DMS153 (cell line): Measurements from ENCODE around the gene LAGE3.
"Not testable (repeated sequence)": the region's sequence is repeated elsewhere in the genome, so short reads cannot be mapped to it uniquely, and the experiment has no call there.

Source experiments
- DNase-seq: peaks from one replicate; lab custom pipeline; 2025; lab: John Stamatoyannopoulos, UW

The LAGE3 gene

DNA sequence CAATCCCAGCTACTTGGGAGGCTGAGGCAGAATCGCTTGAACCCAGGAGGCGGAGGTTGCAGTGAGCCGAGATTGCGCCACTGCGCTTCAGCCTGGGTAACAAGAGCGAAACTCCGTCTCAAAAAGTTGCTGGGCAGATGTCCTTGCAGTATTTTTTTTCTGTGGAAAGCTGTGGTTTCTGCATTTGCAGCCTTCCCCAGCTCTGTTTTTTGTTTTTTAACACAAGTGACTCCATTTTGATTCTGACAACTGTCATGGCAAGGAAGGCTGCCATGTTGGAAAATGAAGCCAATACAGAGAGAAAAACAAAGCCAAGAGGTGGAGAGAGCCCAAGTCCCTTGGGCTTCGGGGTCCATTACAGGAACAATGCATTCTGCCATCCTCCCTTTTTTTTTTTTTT, 23.0 kb upstream of the LAGE3 start:
- DNase-seq = no peak

DNA sequence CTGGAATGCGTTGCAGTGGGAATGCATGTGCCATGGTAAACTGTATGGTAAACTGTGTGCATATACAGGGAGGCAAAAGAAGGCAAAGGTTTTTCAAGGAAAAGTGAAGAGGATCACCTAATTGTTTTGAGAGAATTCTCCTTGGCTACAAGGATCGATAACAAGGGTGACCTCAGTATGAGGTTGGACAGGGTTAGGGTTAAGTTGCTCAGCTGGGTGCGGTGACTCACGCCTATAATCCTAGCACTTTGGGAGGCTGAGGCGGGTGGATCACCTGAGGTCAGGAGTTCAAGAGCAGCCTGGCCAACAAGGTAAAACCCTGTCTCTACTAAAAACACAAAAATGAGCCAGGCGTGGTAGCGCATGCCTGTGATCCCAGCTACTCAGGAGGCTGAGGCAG, 22.3 kb upstream of the LAGE3 start:
- not testable (repeated sequence) for DNase-seq

DNA sequence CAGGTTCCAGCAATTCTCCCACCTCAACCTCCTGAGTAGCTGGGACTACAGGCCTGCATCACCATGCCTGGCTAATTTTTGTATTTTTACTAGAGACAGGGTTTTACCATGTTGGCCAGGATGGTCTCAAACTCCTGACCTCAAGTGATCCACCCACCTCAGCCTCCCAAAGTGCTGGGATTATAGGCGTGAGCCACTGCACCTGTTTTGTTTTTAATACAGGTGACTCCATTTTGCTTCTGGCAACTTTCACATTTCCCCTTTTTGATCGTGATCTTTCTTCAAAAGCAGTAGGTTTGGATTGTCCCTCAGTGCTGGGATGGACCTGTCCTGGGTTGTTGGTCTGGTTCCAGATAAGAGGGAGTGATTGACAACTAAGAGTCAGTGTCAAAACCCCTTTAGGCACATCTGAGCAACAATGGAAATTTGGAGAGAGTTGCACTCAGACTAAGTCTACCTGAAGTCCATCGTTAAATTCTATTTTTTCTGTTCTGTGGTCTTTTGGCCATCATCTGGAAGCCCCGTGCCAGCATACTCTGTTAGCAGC, 17.6 kb upstream of the LAGE3 start:
- DNase-seq = not testable (repeated sequence)

DNA sequence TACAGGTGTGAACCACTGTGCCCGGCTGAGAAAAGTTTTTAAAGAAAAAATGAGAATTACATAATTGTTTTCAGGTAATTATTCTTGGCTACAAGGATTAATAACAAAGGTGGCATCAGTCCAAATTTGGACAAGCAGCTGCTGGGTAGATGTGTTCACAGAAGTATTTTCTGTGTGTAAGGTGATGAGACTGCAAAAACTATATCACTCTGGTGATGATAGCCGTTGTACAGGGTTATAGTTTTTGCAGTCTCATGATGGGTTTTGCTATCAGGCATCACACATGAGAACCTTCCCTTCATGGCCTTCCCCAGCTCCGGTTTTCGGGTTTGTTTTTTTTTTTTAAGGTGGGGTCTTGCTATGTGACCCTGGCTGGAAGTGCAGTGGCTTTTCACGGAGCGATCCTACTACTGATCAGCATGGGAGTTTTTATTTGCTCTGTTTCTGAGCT, 16.4 kb upstream of the LAGE3 start:
- no peak for DNase-seq

DNA sequence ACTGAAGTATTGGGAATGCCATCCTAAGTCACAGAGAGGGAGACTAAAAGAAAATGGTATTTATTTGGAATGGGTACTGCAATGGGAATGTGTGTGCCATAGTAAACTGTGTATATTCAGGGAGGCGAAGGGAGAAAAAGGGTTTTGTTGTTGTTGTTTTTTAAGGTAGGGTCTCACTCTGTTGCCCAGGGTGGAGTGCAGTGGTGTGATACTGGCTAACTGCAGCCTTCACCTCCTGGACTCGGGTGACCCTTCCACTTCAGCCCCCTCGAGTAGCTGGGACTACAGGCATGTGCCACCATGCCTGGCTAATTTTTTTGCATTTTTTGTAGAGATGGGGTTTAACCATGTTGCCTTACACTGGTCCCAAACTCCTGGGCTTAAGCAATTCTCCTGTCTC, 15.6 kb upstream of the LAGE3 start:
- DNase-seq = no peak

DNA sequence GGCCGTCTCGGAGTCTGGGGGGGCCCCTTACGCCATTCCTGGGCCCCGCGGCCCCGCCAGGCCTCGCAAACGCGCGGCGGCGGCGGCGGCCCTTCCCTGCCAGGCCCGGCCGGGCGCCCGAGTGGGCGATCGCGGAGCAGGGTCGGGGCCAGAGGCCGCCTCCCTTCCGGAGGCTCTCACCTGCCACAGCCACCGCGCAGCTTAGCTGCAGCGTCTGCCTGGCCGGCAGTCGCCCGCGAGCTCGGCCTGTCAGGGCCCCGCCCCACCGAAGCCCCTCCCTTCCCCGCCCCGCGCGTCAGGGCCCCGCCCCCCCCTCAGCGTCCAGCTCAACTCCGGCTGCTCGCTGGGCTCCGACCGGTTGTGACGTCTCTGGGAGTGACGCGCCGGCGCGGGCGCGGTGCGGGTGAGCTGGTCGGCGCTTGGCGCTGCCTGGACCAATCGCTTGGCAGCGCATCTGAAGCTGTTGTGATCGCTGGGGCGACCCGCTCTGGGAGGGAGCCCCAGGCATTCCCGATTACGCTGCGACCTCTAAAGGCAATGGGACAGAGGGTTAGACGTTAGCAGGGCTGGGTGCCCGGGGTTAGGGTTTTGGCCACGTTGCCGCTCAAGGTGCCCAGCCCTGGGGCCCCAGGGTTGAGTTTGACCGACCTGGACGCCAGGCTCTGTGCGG, 11.5 kb upstream of the LAGE3 start, which contains the start of gene SLC10A3:
TSS of gene SLC10A3 (minus strand) at position 216 of the 670 bp plus-strand sequence. CDS start 1,689 bp downstream, outside the sequence.
- peak; percentile 94 for DNase-seq

DNA sequence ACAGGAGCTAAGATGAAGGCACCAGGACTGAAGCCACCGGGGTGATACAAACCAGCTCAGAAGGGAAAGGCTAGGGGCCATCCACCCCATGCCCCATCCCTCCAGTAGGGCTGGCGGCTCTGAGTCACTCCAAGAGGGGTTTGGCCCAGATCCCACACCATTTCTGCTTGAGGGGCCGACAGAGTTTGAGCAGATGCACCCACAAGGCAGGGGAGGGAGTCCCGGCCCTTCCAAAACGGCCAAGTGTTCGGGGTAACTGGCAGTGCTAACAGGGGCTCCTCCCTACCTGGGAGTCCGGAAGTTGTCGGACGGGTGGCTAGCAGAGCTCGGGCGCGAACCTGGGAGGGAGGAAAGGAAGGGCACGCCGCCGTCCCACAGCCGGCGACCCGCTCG, 10.9 kb upstream of the LAGE3 start:
- no peak for DNase-seq

DNA sequence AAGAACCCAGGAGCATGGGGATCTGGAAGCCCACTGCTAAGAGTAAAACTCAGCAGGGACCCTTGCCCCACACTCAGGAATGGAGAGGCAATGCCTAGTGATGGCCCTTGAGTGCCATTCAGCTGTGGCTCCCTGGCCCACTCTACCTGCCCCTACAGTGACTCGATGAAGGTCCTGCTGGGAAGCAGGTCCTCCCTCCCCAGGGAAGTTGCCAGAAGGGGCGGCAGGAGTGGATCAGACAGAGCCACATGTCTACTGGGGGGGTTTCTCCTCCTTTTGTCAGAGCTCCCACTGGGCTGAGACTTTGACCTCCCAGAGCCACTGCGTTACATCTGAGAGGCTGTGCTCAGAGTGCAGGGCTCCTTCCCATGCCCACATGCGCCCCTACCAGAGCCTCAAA, 10.1 kb upstream of the LAGE3 start:
- DNase-seq = no peak

DNA sequence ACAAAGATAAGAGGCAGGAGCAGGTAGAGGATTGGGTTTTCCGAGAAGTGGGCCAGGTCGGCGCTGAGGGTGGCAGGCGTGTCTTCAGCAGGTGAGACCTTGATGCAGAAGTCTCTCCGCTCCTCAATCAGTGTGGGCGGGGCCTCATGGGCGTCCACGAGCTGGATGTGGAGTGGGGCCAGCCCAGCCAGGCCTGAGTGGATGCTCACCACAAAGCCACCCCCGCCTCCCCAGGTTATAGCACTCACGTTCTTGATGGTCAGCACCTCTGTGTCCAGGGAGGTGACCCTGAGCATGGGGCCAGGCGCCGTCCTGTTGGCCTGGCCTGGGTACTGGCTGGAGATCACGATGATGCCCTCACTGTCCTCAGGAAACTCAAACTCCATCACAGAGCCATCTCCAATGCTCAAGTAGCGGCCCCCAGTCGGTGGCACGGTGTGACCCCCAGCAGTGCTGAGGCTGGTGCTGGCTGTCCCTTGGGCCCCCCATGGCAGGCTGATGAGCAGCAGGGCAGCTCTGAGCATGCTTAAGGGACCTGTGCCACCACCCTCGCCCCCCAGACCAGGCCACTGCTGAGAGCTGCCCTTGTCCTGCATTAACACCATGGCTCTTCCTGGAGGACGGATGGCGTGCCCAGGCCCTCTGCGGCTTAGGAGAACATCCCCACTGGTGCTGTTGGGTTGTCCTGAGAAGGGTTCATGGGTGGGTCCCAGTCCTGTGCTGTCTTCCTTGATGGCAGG, 9.4 kb upstream of the LAGE3 start:
- DNase-seq = no peak

DNA sequence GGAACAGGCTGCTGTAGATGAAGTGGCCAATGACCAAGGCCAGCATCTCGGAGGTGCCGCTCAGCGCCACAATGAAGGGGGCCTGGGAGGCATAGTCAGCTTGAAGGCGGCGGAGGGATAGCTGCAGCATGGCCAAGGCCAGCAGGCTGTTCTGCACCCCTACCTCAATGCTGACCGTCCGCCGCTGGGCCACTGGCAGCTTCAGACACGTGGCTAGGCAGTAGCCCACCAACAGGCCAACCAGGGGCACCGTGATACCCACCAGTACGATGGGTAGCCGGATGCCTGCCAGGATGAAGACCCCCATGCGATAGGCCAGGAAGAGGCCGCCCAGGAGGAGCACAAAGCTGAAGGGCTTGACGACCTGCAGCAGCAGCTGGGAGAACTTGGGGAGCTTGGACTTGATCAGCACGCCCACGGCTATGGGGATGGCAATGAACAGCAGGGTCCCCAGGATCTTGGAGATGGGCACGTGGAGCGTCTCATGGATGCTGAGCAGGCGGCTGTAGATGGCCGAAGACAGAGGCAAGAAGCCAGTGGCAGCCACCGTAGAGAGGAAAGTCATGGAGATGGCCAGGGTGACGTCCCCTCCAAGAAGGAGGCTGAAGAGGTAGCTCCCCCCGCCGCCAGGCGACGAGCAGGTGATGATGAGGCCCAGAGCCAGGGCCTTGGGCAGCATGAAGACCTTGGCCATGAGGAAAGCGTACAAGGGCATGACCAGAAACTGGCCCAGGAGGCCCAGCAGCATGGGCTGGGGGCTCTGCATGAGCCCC, 8.6 kb upstream of the LAGE3 start:
- no peak for DNase-seq

DNA sequence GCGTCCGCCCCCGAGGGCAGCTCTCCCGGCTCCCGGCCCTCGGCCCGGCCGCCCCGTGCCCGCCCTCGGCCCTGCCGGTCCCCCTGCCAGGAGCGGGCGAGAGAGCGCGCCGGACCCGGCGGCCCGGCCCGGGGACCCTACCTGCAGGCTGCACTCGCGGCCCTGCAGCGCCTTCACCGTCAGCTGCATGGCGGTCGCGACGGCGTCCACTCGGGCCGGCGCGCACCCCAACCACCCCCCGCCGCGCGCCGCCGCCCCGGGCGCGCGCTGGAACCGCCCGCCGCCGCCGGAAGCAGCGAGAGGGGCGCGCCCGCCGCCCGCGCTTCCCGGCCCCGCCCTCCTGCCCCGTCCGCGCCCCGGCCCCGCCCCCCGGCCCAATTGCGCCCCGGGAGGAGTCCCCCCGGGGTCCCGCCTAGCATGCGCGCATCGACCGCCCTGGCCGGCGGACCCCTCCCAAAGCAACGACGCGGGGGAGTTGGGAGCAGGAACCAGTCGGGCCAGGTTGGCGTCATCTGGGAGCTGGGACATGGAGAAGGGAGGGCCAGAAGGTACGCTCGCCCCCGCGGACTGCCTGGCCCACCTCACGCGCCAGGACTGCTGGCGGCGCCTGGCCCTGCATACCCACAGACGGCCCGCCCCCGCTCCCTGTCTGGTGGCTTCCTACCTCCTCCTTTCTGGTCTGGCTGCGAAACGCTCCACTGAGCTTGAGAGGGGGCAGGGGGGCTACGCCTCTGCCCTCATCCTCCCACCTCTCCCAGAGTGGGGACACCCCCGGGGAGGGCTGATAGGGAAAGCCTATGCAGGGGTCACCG, 7.5 kb upstream of the LAGE3 start, which contains the start of gene UBL4A:
TSS of gene UBL4A (minus strand) at position 220 of the 812 bp plus-strand sequence. CDS start at position 189, 31 bp downstream.
- DNase-seq = no peak

DNA sequence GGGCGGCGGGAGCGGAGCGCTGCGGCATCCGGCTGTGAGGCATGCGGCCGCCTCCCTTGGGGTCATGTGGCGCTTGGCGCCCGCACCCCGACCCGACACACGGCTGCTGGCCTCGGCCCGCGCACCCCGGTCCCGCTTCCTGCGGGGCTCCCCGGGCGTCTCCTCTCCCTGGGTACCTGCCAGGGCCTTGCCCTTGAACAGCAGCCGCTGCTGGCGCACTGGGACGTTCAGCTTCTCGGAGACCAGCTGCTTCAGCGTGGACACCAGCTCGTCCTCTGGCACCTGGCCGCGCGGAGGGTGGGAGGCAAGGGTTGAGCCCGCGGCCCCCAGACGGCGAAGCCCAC, 6.9 kb upstream of the LAGE3 start:
- DNase-seq = no peak

DNA sequence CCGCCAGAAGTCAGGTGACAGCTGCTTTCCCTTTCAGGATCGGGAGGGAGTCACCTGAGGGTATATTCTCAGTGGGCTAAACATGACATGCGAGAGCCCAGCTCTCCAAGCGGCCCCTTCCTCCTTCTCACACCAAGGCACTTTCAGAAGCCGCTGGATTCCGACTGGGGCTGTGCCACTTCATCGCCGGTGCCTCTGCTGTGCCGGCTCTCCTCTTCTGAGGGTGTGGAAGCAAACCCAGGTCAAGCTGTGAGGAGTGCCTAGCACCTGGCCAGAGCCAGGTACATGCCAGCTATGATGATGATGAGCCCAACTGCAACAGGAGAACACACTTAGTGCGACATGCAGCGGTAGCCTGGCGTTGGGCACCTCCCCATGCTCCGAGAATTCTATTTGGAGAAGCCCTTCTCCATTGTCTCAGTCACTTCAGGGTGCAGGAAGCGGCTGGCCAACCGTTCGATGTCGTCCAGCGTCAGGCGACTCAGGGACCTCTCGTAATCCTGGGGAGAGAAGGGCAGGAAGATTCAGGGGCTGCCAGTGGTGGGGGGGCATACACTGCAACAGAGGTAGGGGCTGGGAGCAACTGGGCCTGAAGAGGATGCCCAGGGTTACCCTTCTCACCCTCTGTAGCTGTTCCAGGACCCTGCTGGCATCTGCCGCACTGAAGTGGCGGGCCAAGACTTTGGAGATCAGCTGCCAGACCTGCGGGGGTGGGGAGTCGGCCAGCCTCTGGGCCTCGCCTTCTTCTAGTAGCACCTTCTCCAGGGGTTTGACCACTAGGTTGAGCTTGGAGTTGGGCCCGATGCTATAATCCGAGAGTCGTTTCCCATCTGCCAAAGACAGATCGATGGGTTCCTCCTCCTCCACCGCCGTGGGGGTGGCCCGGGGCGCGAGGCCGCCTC, 6.3 kb upstream of the LAGE3 start:
- DNase-seq = peak; percentile 10

DNA sequence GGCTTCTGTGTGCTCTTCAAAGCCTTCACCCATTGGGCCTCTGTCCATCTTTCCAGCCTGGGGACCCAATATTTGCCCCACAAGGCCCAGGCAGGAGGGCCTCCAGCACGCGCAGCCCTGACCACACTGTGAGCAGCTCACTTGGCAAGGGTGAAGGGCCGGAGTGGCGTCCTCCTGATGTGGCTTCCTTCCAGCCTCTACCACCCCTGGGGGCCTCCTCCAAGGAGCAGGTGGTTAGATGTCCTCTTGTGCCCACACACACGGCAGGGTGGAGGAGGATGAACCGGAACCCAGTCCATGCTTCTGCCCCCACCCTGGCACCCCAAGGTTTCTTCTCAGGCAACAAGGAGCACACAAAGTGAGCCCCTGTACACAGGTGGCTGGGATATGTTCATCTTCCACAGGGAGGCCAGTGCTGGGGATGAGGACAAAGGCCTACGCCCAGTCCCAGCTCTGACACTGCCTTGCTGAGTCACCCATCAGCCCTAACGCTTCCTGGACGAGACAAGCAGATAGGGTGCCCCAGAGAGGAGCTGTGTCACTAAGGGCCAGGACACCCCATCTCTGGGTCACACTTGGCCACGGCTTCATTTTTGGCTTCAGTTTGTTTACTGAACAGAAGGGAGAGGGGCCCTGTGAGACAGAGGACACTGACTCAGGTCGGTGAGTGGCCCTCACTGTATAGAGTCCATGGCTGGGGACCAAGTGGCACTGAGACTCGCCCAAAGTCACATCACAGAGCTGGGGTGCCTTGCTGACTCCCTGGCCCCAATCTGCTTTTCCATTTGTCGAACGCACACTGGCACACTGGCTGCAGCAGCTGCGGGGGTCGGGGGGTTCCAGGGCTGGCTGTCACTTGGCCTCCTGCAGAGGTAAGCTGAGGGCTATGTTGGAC, 5.4 kb upstream of the LAGE3 start:
- no peak for DNase-seq

DNA sequence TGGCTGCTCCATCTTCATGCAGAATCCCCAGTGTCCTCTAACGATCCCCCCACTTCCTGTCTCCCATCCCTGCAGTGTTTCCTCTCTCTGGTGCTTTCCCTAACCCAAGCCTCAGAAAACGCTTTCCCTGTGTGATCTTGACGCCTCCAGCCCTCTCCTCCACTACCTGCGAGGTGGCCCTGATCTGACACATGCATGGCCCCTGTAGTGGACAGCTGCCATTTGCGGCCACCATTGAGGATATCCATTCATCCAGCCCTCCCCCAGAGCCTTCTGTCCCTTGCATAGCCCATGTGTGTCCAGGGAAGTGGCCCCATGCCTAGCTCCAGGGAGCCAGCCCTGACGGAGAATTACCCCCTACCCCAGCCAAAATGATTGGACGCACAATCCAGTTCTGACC, 4.2 kb upstream of the LAGE3 start:
- DNase-seq = no peak

DNA sequence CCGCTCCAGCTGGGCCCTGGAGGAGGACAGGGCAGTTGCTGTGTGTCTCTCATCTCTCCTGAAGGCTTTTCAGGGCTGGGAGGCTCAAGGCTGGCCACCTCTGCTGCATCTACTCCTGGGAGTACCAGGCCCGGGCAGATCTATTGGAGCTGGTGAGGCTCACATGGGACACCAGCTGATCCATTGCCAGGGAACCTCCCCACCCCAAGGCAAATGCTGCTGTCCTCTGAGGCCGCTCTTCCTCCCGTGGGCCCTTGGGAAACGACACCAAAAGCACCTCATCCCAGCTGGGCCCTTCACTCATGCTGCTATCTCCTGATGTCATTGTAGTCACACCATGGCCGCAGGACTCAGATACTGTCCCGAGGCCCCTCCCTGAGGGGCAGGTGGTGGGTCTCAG, 3.7 kb upstream of the LAGE3 start:
- DNase-seq = no peak

DNA sequence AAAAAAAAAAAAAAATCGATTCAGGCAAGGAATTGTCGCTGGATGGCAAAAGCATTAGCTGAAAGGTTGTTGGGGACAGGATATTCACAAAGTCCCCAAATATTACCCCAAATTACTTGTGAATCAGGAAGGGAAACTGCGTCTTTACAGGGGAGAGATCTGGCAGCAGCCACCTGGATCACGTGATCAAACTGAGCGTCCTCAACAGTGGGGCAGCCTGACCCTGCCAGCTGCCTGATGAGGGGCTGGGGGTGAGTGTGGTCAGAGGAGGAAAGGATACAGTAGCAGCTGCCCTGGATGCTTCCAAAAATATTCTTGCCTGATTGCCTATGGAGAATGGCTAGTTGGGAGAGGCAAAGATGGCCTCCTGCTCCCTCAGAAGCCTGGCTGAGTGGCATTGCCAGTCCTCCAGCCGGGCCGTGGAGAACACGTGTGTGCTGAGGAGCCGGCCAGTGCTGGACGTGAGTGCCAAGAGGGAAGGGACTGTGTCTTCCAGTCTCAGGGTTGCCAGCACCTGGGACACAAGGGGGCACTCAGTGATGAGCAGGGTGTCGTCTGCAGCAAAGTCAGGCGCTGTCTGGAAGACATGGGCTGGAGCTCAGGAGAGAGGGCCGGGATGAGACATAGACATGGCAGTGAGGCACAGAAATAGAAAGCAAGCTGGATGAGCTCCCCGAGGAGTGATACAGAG, 3.0 kb upstream of the LAGE3 start:
- no peak for DNase-seq

DNA sequence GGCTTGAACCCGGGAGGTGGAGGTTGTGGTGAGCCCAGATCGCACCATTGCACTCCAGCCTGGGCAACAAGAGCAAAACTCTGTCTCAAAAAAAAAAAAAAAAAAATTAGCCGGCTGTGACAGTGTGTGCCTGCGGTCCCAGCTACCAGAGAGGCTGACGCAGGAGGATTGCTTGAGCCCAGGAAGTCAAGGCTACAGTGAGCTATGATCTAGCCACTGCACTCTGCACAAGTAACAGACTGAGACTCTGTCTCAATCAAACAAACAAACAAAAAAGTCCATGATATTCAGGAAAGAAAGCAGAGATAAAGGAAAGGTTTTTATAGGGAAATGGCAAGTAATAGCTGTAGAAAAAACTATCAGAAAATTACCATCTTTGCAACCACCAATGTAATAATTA, 2.1 kb upstream of the LAGE3 start:
- no peak for DNase-seq

DNA sequence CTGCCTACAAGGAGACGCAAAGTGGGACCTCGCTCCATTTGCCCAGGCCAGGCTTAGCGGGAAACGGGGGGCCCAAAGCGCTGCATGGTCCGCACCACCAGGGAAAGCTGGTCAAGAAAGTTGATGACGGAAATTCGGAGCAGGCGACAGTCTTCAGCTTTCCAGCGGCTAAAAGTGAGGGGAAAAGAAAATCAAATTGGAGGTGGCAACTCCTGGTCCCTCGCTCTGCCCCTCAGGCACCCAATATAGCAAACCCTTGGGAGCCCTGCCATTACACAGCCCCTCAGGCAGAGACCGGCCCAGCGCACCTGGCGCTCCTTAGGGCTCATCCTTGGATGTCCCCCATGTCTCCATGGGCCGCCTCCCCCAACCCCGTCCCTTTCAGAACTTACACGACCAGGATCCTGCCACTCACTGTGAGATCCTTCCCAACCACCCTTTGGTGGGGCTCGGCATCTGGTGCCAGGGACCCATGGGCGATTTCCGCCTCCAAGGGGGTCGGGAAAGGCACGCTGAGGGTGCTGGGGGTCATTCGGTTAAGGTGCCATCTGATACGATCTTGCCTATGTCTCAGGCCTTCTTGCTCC, 1.1 kb downstream of the LAGE3 start:
- DNase-seq = no peak
